ENCODE measurements around the gene LRIT1. TPM values are rescaled to one million over a fixed set of nuclear protein-coding genes. Genes with fewer than 3 reads are reported as not detected.

The LRIT1 gene
- total RNA-seq, 1 experiment from 2014 or later = not detected

DNA sequence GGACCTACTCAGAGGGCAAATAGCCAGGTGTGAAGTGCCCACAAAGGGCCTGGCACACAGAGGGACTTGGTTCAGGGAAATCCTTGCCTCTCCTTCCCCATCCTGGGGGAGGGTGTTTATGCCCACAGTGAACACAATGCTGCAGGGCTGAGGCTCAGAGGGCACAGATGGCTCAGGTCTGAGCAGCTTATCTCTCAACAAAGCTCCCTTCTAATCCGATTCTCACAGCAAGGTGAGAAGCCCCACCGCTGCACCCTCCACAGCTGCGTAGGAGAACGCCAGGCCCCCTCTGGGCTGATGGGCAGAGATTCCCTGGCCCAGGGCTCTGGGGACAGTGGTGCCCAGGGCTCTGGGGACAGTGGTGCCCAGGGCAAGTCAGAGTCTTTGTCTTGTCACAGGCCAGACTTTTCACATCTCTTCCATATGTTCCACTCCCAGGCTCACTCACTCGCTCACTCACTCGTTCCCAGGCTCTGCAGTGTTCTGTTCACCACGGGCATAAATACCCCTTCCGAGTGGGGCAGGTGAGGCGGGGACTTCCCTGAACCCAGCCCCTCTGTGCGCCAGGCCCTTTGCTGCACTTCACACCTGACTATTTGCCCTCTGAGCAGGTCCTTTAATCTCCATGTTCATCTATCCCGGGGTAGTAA is 55.7 kb downstream of the LRIT1 start:
- no peaks in the 10 kb centered on the region for H3K36me3 ChIP-seq
- H3K27me3 ChIP-seq = no peaks in the 10 kb centered on the region; the same call in 1 of the 2 replicates
- no peaks in the 10 kb centered on the region for H3K9me3 ChIP-seq
- no peak for DNase-seq
- no peak overlapping the region for H3K4me3 ChIP-seq

DNA sequence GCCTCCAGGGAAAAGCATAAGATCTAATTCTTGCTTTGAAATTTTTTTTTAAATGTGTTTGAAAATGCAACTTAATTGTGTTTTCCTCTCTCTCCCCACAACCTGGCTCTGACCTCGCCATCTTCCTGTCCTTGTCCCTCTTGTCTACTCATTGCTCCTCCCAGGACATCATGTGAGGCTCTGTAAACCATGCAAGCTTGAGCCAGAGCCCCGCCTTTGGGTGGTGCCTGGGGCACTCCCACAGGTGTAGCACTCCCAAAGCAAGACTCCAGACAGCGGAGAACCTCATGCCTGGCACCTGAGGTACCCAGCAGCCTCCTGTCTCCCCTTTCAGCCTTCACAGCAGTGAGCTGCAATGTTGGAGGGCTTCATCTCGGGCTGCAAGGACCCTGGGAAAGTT is 56.8 kb downstream of the LRIT1 start:
- no peaks in the 10 kb centered on the region for H3K36me3 ChIP-seq
- no peaks in the 10 kb centered on the region; the same call in 1 of the 2 replicates for H3K27me3 ChIP-seq
- no peak for DNase-seq
- H3K9me3 ChIP-seq = no peaks in the 10 kb centered on the region
- H3K4me3 ChIP-seq = no peak overlapping the region

DNA sequence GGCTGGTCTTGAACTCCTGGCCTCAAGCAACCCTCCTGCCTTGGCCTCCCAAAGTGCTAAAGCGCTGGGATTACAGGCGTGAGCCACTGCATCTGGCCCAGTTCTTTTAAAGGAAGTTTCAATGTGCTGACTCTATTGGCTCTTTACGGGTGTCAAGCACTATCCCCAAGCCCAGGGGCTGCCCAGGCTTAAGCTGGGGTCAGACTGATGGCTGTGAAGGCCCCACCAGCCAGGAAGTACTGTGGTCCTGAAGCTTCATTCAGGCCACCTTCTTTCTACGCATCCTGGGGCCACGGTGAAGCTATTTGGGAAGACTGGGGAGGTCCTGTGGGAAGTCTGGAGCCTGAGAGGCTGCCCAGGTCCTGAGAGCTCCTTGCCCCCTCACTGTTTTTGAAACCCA is 59.7 kb downstream of the LRIT1 start:
- DNase-seq = no peak
- Histone ChIP-seq H3K36me3 (no peaks in the 10 kb centered on the region), H3K4me3 (no peak overlapping the region), H3K9me3 (no peaks in the 10 kb centered on the region), H3K27me3 (no peaks in the 10 kb centered on the region; the same call in 1 of the 2 replicates)

Other genes starting within 250 kb of the LRIT1 start
- gene GHITM, start 102.0 kb downstream of the LRIT1 start, total RNA-seq (2014; rRNA removed; shearing (Covaris generic); ENCODE audit: low replicate concordance) = 168 and 181 TPM in 2 replicates
- not detected in 2 replicates for gene GPR15LG, start 67.7 kb downstream of the LRIT1 start, total RNA-seq (2014; rRNA removed; shearing (Covaris generic); ENCODE audit: low replicate concordance)
- gene CDHR1, start 47.0 kb downstream of the LRIT1 start, total RNA-seq (2014; rRNA removed; shearing (Covaris generic); ENCODE audit: low replicate concordance) = not detected in 2 replicates
- gene LRIT2, start 16.0 kb downstream of the LRIT1 start, total RNA-seq (2014; rRNA removed; shearing (Covaris generic); ENCODE audit: low replicate concordance) = not detected in 2 replicates
- not detected in 2 replicates for gene RGR, start 3.5 kb upstream of the LRIT1 start, total RNA-seq (2014; rRNA removed; shearing (Covaris generic); ENCODE audit: low replicate concordance)
- gene CCSER2, start 87.0 kb upstream of the LRIT1 start, total RNA-seq (2014; rRNA removed; shearing (Covaris generic); ENCODE audit: low replicate concordance) = 20.6 and 30.1 TPM in 2 replicates

Measured in MG63 (cell line).